Body of pancreas (tissue), 4 donors: Measurements from ENCODE around the gene CPLX3. TPM values are rescaled to one million over a fixed set of nuclear protein-coding genes. Genes with fewer than 3 reads are reported as not detected.

Source experiments
- ATAC-seq: fragments of 150-250 bp; one replicate; pipeline ENCODE4 v1.9.1; 2016
- DNase-seq, 4 donors: peaks; one replicate each; pipeline ENCODE4 v3.0.0-alpha.2; 2019
- H3K27ac ChIP-seq, 4 donors: fragments of 200-600 bp; sonication (generic); 1 replicate in 3 of 4; 2 replicates in 1 of 4; pipeline versions ENCODE4 v1.5.1 to v1.6.1; 2016 to 2019; ENCODE audit warnings: mild to moderate bottlenecking in 1 of 4, mixed read lengths in 1 of 4, moderate library complexity in 1 of 4
- H3K27me3 ChIP-seq, 2 donors: fragments of 200-600 bp; sonication (generic); one replicate each; pipeline ENCODE4 v1.6.0; 2016; ENCODE audit warnings: mild to moderate bottlenecking in 1 of 2
- H3K36me3 ChIP-seq, 2 donors: fragments of 200-600 bp; sonication (generic); replicated peaks in 1 of 2; 2 replicates each; pipeline ENCODE4 v1.5.1; 2016; ENCODE audit warnings: low read depth in 2 of 2; ENCODE audit not compliant: insufficient read depth in 1 of 2
- H3K4me1 ChIP-seq: fragments of 200-600 bp; sonication (generic); one replicate; pipeline ENCODE4 v1.6.0; 2016
- H3K4me3 ChIP-seq, 2 donors: fragments of 200-600 bp; sonication (generic); 1 replicate in 1 of 2; 2 replicates in 1 of 2; pipeline ENCODE4 v1.5.1; 2016 to 2019
- H3K9me3 ChIP-seq, 3 donors: fragments of 200-600 bp; sonication (generic); 1 replicate in 2 of 3; 2 replicates in 1 of 3; pipeline ENCODE4 v1.5.1; 2016
- CTCF ChIP-seq, 7 experiments: fragments of 450-650 bp in 4 of 7; fragments of 200-600 bp in 3 of 7; sonication (generic) in 3 of 7; IDR thresholded peaks; one replicate each; pipeline ENCODE4 v1.5.1; 2016 to 2019; ENCODE audit warnings: antibody characterized with exemption in 7 of 7
- POLR2A ChIP-seq, 3 donors: fragments of 450-650 bp; IDR thresholded peaks; one replicate each; pipeline ENCODE4 v1.6.1; 2016; ENCODE audit warnings: antibody characterized with exemption in 3 of 3, mild to moderate bottlenecking in 2 of 3
- WGBS, 2 donors: methylation state at CpG; one replicate each; pipeline ENCODE4 v1.1.5; 2017; 5-methylcytosine and 5-hydroxymethylcytosine counted together
- intact Hi-C: fragments of 100-400 bp; cut with DNase I; formaldehyde crosslinking; loops from one replicate; pipeline ENCODE4 v1.15.1; 2023
- total RNA-seq, 2 donors: library from RNA; depleted of rRNA; stranded (reverse); fragments of >200 nt; gene quantifications; one replicate each; pipeline ENCODE4 v1.1.0, GENCODE V29; 2016

The CPLX3 gene
- total RNA-seq, 2 donors from 2014 or later: not detected

- Histone ChIP-seq H3K36me3 (no peaks in the 10 kb centered on the region), H3K4me1 (peaks cover 6% of the 10 kb centered on the region), H3K27ac (no peak overlapping the region), H3K4me3 (no peak overlapping the region), H3K9me3 (no peaks in the 10 kb centered on the region), H3K27me3 (peaks cover 0 to 18% of the 10 kb centered on the region in 2 donors)
- no peak for DNase-seq
- intact Hi-C loops: no loop called here
- TF ChIP-seq POLR2A (IDR thresholded peaks at IDR 0.05): no peak
- no peak for TF ChIP-seq CTCF (IDR thresholded peaks at IDR 0.05)
- WGBS, 2 donors: 22 to 24% methylated on average over 18 to 21 of the region's 21 CpGs
- ATAC-seq: no peak
These were observed 494 bp downstream of the CPLX3 start for GRCh38 chr15:74826921-74827320.

GRCh38 chr15:74827614-74828013, 1.2 kb downstream of the CPLX3 start:
- peaks cover 0 to 18% of the 10 kb centered on the region in 2 donors for H3K27me3 ChIP-seq
- TF ChIP-seq CTCF (IDR thresholded peaks at IDR 0.05) (no peak), POLR2A (IDR thresholded peaks at IDR 0.05) (no peak)
- WGBS, 2 donors: 21 to 53% methylated on average over 3 to 5 of the region's 5 CpGs
- H3K9me3 ChIP-seq: no peaks in the 10 kb centered on the region
- ATAC-seq: no peak
- H3K4me3 ChIP-seq: no peak overlapping the region
- DNase-seq: no peak
- H3K36me3 ChIP-seq: no peaks in the 10 kb centered on the region
- H3K27ac ChIP-seq: no peak overlapping the region
- intact Hi-C loops: no loop called here
- peaks cover 6% of the 10 kb centered on the region for H3K4me1 ChIP-seq

- no peaks in the 10 kb centered on the region for H3K36me3 ChIP-seq
- H3K4me3 ChIP-seq: no peak overlapping the region
- no peak for DNase-seq
- 52 to 67% methylated on average over 5 to 6 of the region's 6 CpGs for whole genome bisulfite sequencing, 2 donors
- no peak for ATAC-seq
- peaks cover 6% of the 10 kb centered on the region for H3K4me1 ChIP-seq
- TF ChIP-seq CTCF (IDR thresholded peaks at IDR 0.05): no peak
- no peak for TF ChIP-seq POLR2A (IDR thresholded peaks at IDR 0.05)
- H3K27ac ChIP-seq: no peak overlapping the region
- no peaks in the 10 kb centered on the region for H3K9me3 ChIP-seq
- H3K27me3 ChIP-seq: peaks cover 0 to 18% of the 10 kb centered on the region in 2 donors
- intact Hi-C loops: no loop called here
These were observed 2.4 kb downstream of the CPLX3 start for GRCh38 chr15:74828835-74829234.

GRCh38 chr15:74829486-74829885, 3.1 kb downstream of the CPLX3 start:
- Histone ChIP-seq H3K27me3 (peaks cover 0 to 18% of the 10 kb centered on the region in 2 donors), H3K36me3 (no peaks in the 10 kb centered on the region), H3K4me3 (no peak overlapping the region), H3K9me3 (no peaks in the 10 kb centered on the region), H3K4me1 (peaks cover 6% of the 10 kb centered on the region), H3K27ac (no peak overlapping the region)
- no peak for DNase-seq
- no peak for ATAC-seq
- intact Hi-C loops: no loop called here
- WGBS, 2 donors: 49 to 75% methylated on average over 3 of the region's 3 CpGs
- TF ChIP-seq CTCF (IDR thresholded peaks at IDR 0.05): no peak
- TF ChIP-seq POLR2A (IDR thresholded peaks at IDR 0.05): no peak

- H3K27ac ChIP-seq: no peak overlapping the region
- H3K4me3 ChIP-seq: no peak overlapping the region
- H3K36me3 ChIP-seq: no peaks in the 10 kb centered on the region
- peaks cover 0 to 18% of the 10 kb centered on the region in 2 donors for H3K27me3 ChIP-seq
- TF ChIP-seq CTCF (IDR thresholded peaks at IDR 0.05) (no peak), POLR2A (IDR thresholded peaks at IDR 0.05) (no peak)
- DNase-seq (no peak), ATAC-seq (no peak)
- WGBS, 2 donors: 34 to 42% methylated on average over 3 to 6 of the region's 6 CpGs
- intact Hi-C loops: no loop called here
- peaks cover 6% of the 10 kb centered on the region for H3K4me1 ChIP-seq
- no peaks in the 10 kb centered on the region for H3K9me3 ChIP-seq
These were observed 3.6 kb downstream of the CPLX3 start for GRCh38 chr15:74829991-74830390.
